ENCODE results near the gene ESD.

The ESD gene

GRCh38 chr13:46796129-46796514, 839 bp downstream of the ESD start:
- no peak for TF ChIP-seq CTCF (IDR thresholded peaks at IDR 0.05; ENCODE audit: low read depth, low read length)
- peak overlapping the region; percentile 72 for H3K4me3 ChIP-seq (ENCODE audit: low read depth, low read length)

- no peak overlapping the region for H3K4me3 ChIP-seq (ENCODE audit: low read depth, low read length)
- TF ChIP-seq CTCF (IDR thresholded peaks at IDR 0.05; ENCODE audit: low read depth, low read length), result no peak
Measured at GRCh38 chr13:46795321-46795720, 1.6 kb downstream of the ESD start.

- TF ChIP-seq CTCF (IDR thresholded peaks at IDR 0.05; ENCODE audit: low read depth, low read length), result no peak
Measured at GRCh38 chr13:46783504-46783903, 13.5 kb downstream of the ESD start.

GRCh38 chr13:46782691-46783090, 14.3 kb downstream of the ESD start:
- TF ChIP-seq CTCF (IDR thresholded peaks at IDR 0.05; ENCODE audit: low read depth, low read length), result no peak

More at GRCh38 chr13:46783504-46783903, 13.5 kb downstream of the ESD start:
- no peak overlapping the region for H3K4me3 ChIP-seq (ENCODE audit: low read depth, low read length)

GRCh38 chr13:46782066-46782465, 14.9 kb downstream of the ESD start:
- no peak for TF ChIP-seq CTCF (IDR thresholded peaks at IDR 0.05; ENCODE audit: low read depth, low read length)
- H3K4me3 ChIP-seq (ENCODE audit: low read depth, low read length), result no peak overlapping the region

More at GRCh38 chr13:46782691-46783090, 14.3 kb downstream of the ESD start:
- H3K4me3 ChIP-seq (ENCODE audit: low read depth, low read length), result no peak overlapping the region

GRCh38 chr13:46778890-46779289, 18.1 kb downstream of the ESD start:
- H3K4me3 ChIP-seq (ENCODE audit: low read depth, low read length), result no peak overlapping the region
- no peak for TF ChIP-seq CTCF (IDR thresholded peaks at IDR 0.05; ENCODE audit: low read depth, low read length)

GRCh38 chr13:46778095-46778494, 18.9 kb downstream of the ESD start:
- H3K4me3 ChIP-seq (ENCODE audit: low read depth, low read length), result no peak overlapping the region
- TF ChIP-seq CTCF (IDR thresholded peaks at IDR 0.05; ENCODE audit: low read depth, low read length), result no peak

All from WI38 (cell line).